ENCODE measurements around the gene NKX2-2.

GRCh38 chr20:21510414-21511384 is 3.2 kb downstream of the NKX2-2 start:
- no peak for TF ChIP-seq TCF12 (IDR thresholded peaks at IDR 0.05; ENCODE audit: low read depth, low read length)
- TF ChIP-seq, protein P1, sequence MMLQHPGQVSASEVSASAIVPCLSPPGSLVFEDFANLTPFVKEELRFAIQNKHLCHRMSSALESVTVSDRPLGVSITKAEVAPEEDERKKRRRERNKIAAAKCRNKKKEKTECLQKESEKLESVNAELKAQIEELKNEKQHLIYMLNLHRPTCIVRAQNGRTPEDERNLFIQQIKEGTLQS (IDR thresholded peaks at IDR 0.05; ENCODE audit: insufficient read depth, low read depth, low read length), result no peak
- TF ChIP-seq CEBPB (IDR thresholded peaks at IDR 0.05; ENCODE audit: low read depth, low read length), result no peak
- no peak for TF ChIP-seq EP300 (IDR thresholded peaks at IDR 0.05; ENCODE audit: borderline replicate concordance in 1 of 2, low read depth in 2 of 2, low read length in 2 of 2)
- no peak for TF ChIP-seq RFX5 (IDR thresholded peaks at IDR 0.05; ENCODE audit: borderline replicate concordance, low read depth, low read length)
- no peak for TF ChIP-seq POLR2A (IDR thresholded peaks at IDR 0.05; ENCODE audit: control extremely low read depth in 1 of 2, low read depth in 2 of 2, low read length in 2 of 2)
- no peak for TF ChIP-seq CTCF (IDR thresholded peaks at IDR 0.05; ENCODE audit: control extremely low read depth in 1 of 3, insufficient read depth in 1 of 3, low read depth in 1 of 3, low read length in 3 of 3)
- TF ChIP-seq RAD21 (IDR thresholded peaks at IDR 0.05 in 1 of 2, conservative IDR thresholded peaks at IDR 0.05 in 1 of 2; ENCODE audit: low read depth in 2 of 2, low read length in 2 of 2), result no peak
- TF ChIP-seq BACH1 (IDR thresholded peaks at IDR 0.05; ENCODE audit: low read length), result 0 out of 2 replicates have a peak, but pooled peaks have one; percentile 9
- TF ChIP-seq BRCA1 (IDR thresholded peaks at IDR 0.05; ENCODE audit: low read depth, low read length), result no peak
- peak; percentile 88 for TF ChIP-seq EZH2 (IDR thresholded peaks at IDR 0.05; ENCODE audit: low read depth, low read length, severe bottlenecking)
- no peak for TF ChIP-seq POLR2AphosphoS5 (IDR thresholded peaks at IDR 0.05; ENCODE audit: low read depth, low read length)
- no peak for TF ChIP-seq TAF1 (IDR thresholded peaks at IDR 0.05; ENCODE audit: low read depth, low read length)
